SKM-1 treated with dmso at 0.1 percent for 144 hours (cell line): Measurements from ENCODE around the gene DGCR2.

Experiments used
- DNase-seq: peaks from one replicate; lab custom pipeline; 2025; ENCODE audit not compliant: unreplicated experiment; lab: John Stamatoyannopoulos, UW

Gene DGCR2

DNA sequence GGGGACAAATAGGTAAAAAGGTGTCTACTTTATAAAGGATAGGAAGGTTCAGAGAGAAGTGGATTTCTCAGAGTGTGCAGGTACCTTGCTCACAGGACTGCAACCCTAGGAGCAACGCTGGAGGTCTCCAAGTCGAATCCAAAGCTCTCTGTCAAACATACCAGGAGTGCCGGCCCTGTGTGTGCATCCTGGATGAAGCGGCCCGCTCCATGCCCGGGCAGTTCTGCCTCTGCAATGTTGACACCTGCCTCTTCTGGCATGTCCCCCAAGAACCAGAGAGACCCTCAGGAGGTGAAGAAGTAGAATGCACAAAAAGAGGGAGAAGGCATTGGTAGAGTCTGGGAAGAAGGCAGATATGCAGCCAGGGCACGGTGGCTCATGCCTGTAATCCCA is 5.8 kb upstream of the DGCR2 start:
- no peak for DNase-seq

GRCh38 chr22:19127329-19128008 is 5.3 kb upstream of the DGCR2 start:
- DNase-seq: no peak

DNA sequence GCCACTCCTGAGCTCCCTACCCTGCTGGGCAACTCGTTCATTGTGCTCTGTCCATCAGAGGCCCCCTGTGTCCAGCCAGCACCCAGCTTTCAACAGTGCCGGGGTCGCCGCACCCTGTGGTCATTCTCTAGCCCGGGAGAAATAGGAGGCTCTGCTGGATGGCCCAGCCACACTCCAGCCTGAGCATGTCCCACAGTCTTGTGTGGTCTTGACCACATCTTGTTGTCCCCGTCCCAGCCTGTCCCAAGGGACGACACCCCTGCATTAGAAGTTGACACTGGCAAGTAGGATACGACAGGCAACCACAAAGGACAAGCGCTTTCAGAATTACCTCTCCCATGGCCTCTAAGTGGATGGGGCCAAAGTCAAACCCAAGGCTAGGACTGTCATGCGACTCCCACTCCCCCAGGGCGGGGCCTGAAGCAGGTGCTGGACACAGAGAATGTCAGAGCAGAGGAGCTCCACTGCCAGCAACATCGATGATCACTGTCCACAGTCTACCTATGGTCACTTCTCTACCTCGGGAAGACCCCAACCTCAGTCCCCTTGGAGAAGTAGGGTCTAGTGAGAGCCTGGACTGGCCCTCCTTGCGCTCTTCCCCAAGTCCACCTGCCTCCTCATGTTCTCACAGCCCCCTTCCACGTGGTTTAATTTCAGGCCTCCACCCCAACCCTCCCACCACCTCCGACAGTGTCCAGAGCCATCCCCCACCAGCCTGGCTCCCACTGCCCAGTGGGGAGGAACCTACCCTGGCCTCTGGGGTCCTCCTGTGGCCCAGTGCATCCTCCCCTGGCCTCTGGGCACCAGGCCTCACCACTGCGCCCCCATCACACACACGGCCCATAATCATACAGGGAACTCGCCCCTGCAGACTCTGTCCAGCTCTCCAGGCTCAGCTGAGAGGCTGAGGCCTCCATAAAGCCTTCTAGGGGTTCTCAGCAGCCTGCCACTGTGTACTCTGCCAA is 4.4 kb upstream of the DGCR2 start:
- no peak for DNase-seq

GRCh38 chr22:19125474-19126308 is 3.5 kb upstream of the DGCR2 start:
- DNase-seq: no peak

DNA sequence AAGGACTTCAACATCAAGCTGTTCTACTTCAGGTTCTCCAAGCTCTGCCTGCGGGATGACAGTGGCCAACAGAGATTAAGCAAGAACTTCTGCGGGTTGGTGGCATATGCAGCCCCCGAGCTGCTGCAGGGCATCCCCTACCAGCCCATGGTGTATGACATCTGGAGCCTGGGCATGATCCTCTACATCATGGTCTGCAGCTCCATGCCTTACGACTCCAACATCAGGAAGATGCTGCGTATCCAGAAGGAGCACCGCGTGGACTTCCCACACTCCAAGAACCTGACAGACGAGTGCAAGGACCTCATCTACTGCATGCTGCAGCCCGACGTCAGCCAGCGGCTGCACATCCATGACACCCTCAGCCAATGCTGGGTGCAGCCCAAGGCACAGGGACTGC is 2.8 kb upstream of the DGCR2 start:
- no peak for DNase-seq

GRCh38 chr22:19124377-19124776 is 2.2 kb upstream of the DGCR2 start:
- no peak for DNase-seq

DNA sequence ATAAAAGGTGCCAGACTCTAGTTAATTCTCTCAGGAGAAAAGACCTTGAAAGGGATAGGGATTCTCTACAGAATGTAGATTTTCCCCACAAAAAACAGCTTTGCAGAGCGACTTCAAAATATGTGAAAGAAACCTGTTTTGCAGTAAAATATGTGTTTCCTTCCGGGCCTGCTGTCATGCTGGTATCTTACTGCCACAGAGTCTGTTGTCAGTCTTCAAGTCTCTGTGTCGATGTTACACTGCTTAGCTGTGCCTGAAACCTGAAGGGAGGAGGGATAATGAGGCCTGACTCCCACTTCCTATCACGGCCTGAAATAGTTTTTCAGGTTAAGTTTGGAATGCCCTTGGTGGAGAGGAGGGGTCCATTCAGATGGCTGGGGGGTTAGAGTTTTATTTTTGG is 1.7 kb upstream of the DGCR2 start:
- DNase-seq: no peak

GRCh38 chr22:19122752-19123492 is 710 bp upstream of the DGCR2 start:
- DNase-seq: peak; percentile 34

GRCh38 chr22:19121631-19122142 is 525 bp downstream of the DGCR2 start:
- no peak for DNase-seq

DNA sequence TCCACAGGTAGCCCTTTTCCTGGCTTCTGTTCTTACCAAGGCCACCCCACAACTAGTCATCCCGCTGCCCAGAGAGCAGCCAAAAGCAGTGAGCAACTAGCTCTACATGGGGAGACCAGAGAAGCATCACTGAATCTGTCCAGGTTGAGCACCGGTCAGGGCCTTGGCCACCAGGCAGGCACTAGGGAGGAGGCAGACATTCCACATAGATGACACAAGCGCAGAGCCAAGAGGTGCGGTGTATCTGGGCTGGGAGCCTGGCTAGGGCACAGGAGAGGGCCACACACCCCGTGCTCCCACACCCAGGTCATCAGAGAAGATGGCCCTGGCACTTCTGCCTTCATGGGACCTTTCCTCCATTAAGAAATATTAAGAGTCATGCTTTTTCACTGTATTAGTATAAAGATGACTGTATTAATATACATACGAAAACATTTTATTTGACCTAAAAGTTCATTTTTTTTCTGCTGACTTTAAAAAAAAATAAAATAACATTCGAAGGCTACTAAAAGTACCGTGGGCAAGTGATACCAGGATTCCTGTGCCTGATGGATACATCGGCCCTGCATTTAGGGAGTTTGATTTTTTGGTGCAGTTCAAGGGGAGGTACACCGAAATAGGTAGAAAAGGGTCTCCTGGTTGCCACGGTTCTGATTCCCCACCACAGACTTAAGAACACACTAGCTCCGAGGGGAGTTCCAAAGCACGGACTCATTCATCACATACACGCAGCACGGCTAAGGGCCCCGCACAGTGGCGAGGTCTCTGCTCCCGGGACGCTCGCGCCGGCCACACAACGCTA is 1.2 kb downstream of the DGCR2 start:
- DNase-seq: no peak

GRCh38 chr22:19119949-19120348 is 2.3 kb downstream of the DGCR2 start:
- DNase-seq: no peak

- DNase-seq: no peak
Measured at GRCh38 chr22:19118329-19118880, 3.8 kb downstream of the DGCR2 start.

GRCh38 chr22:19117111-19117512 is 5.1 kb downstream of the DGCR2 start:
- no peak for DNase-seq

DNA sequence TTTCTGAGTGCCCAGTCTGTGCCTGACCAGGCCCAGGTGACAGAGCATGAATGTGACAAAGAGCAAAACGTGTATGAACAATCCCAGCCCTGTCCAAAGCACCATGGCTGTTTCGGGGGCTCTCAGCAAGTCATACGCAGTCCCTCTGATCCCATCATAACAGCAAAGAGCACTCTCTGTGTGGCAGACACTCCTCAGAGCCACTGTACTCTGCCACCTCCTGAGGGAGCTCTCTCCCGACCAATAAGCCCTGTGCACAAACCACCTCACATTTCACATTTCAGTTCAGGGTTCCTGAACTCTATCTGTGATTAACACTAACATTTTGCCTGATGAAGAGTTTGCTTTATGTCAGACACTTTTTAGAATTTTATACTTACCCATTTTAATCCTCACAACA is 6.6 kb downstream of the DGCR2 start:
- DNase-seq: no peak

GRCh38 chr22:19114984-19115552 is 7.1 kb downstream of the DGCR2 start:
- no peak for DNase-seq

GRCh38 chr22:19113429-19113828 is 8.8 kb downstream of the DGCR2 start:
- no peak for DNase-seq

- no peak for DNase-seq
Measured at GRCh38 chr22:19111584-19111983, 10.6 kb downstream of the DGCR2 start.

DNA sequence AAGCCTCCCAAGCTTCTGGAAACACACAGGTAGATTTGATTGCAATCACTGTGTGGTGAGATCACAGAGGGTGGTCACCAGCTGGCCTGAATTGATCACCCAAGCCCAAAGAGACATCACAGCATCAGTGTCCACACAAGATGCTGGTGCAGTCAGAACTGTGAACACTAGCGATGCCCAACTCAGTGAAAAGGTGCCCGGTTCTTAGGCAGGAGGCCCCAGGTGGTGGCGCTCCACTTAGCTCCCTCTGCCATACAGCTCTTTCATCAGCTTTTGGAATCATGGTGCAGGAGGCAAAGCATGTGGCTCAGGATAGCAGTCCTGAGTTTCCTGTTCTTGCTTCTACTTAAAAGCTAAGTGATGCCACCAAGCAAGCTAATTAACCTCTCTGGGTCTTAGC is 11.1 kb downstream of the DGCR2 start:
- no peak for DNase-seq

GRCh38 chr22:19110646-19111045 is 11.6 kb downstream of the DGCR2 start:
- no peak for DNase-seq
